ENCODE measurements around the gene TBC1D8B. TPM values are rescaled to one million over a fixed set of nuclear protein-coding genes. Genes with fewer than 3 reads are reported as not detected.

Gene TBC1D8B
- total RNA-seq, 1 donor from 2014 or later, result 8.4 TPM

- DNase-seq (no peak), ATAC-seq (peak; percentile 89)
- TF ChIP-seq CTCF (IDR thresholded peaks at IDR 0.05), result peak; percentile 65
- no peaks in the 10 kb centered on the region for H3K36me3 ChIP-seq
- H3K27ac ChIP-seq, result no peak overlapping the region
- H3K4me3 ChIP-seq, result no peak overlapping the region
- no peaks in the 10 kb centered on the region for H3K4me1 ChIP-seq
- no peaks in the 10 kb centered on the region for H3K9me3 ChIP-seq
- no peaks in the 10 kb centered on the region for H3K27me3 ChIP-seq
- intact Hi-C loops (cut with DNase I), result loop anchor here (10.0 kb wide), 1 partner anchor 60 kb away; no protein-coding TSS in a partner anchor
Observed at GRCh38 chrX:106894392-106894909, 92.0 kb downstream of the TBC1D8B start.

GRCh38 chrX:106894978-106895452 is 92.5 kb downstream of the TBC1D8B start:
- intact Hi-C loops (cut with DNase I), result loop anchor here (10.0 kb wide), 1 partner anchor 60 kb away; no protein-coding TSS in a partner anchor
- no peak for TF ChIP-seq CTCF (IDR thresholded peaks at IDR 0.05)
- H3K4me3 ChIP-seq, result no peak overlapping the region
- no peaks in the 10 kb centered on the region for H3K9me3 ChIP-seq
- DNase-seq, result no peak
- ATAC-seq, result peak; percentile 43
- no peaks in the 10 kb centered on the region for H3K4me1 ChIP-seq
- no peaks in the 10 kb centered on the region for H3K27me3 ChIP-seq
- no peak overlapping the region for H3K27ac ChIP-seq
- H3K36me3 ChIP-seq, result no peaks in the 10 kb centered on the region

GRCh38 chrX:106897259-106897658 is 94.8 kb downstream of the TBC1D8B start:
- Histone ChIP-seq H3K4me1 (no peaks in the 10 kb centered on the region), H3K4me3 (no peak overlapping the region), H3K9me3 (no peaks in the 10 kb centered on the region), H3K27me3 (no peaks in the 10 kb centered on the region), H3K36me3 (no peaks in the 10 kb centered on the region), H3K27ac (no peak overlapping the region)
- no peak for TF ChIP-seq CTCF (IDR thresholded peaks at IDR 0.05)
- no peak for ATAC-seq
- DNase-seq, result no peak
- intact Hi-C loops (cut with DNase I), result loop anchor here (10.0 kb wide), 1 partner anchor 58 kb away; no protein-coding TSS in a partner anchor

GRCh38 chrX:106898462-106898861 is 96.0 kb downstream of the TBC1D8B start:
- intact Hi-C loops (cut with DNase I), result loop anchor here (10.0 kb wide), 1 partner anchor 56 kb away; no protein-coding TSS in a partner anchor
- ATAC-seq (peak; percentile 79), DNase-seq (no peak)
- H3K36me3 ChIP-seq, result no peaks in the 10 kb centered on the region
- no peaks in the 10 kb centered on the region for H3K9me3 ChIP-seq
- peak; percentile 38 for TF ChIP-seq CTCF (IDR thresholded peaks at IDR 0.05)
- H3K4me3 ChIP-seq, result no peak overlapping the region
- no peaks in the 10 kb centered on the region for H3K4me1 ChIP-seq
- H3K27ac ChIP-seq, result no peak overlapping the region
- H3K27me3 ChIP-seq, result no peaks in the 10 kb centered on the region

GRCh38 chrX:106899276-106899675 is 96.8 kb downstream of the TBC1D8B start:
- TF ChIP-seq CTCF (IDR thresholded peaks at IDR 0.05), result no peak
- ATAC-seq (no peak), DNase-seq (no peak)
- Histone ChIP-seq H3K27me3 (no peaks in the 10 kb centered on the region), H3K9me3 (no peaks in the 10 kb centered on the region), H3K36me3 (no peaks in the 10 kb centered on the region), H3K27ac (no peak overlapping the region), H3K4me1 (no peaks in the 10 kb centered on the region), H3K4me3 (no peak overlapping the region)
- intact Hi-C loops (cut with DNase I), result loop anchor here (10.0 kb wide), 1 partner anchor 56 kb away; no protein-coding TSS in a partner anchor

Data from upper lobe of right lung (tissue), 1 donor.